Activated T-cell treated with anti-CD3 and anti-CD28 coated beads for 24 hours (primary cell): Measurements from ENCODE around the gene KCNK6.

ENCODE experiments used
- DNase-seq: peaks from one replicate; pipeline ENCODE4 v3.0.0-alpha.2; 2020; ENCODE audit warnings: low read depth

Gene KCNK6

GRCh38 chr19:38298821-38299680 lies 20.6 kb upstream of the KCNK6 start:
- no peak for DNase-seq

GRCh38 chr19:38303517-38304351 lies 15.9 kb upstream of the KCNK6 start, which contains the start of gene C19orf33:
Gene C19orf33 (plus strand): TSS chr19:38304251. CDS start chr19:38304262, 11 bp downstream.
- no peak for DNase-seq

DNA sequence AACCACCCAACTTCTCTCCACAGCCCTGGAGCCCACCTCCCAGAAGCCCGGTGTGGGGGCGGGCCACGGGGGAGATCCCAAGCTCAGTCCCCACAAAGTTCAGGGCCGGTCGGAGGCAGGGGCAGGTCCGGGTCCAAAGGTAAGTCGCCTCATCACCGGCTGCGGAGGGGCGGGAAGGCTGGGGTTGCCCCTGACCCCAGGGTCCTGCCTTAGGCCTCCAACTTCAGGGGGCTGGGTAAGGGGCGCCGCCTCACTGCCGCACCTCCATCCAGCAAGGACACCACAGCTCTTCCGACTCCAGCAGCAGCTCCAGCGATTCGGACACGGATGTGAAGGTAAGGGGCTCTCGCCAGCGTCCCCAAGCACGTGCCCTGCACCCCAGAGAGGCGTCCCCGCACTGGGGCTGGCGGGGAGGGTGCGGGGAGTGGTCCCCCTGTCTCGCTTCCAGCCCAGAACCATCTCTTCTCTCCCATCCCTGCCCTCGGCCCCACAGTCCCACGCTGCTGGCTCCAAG lies 15.2 kb upstream of the KCNK6 start:
- no peak for DNase-seq

DNA sequence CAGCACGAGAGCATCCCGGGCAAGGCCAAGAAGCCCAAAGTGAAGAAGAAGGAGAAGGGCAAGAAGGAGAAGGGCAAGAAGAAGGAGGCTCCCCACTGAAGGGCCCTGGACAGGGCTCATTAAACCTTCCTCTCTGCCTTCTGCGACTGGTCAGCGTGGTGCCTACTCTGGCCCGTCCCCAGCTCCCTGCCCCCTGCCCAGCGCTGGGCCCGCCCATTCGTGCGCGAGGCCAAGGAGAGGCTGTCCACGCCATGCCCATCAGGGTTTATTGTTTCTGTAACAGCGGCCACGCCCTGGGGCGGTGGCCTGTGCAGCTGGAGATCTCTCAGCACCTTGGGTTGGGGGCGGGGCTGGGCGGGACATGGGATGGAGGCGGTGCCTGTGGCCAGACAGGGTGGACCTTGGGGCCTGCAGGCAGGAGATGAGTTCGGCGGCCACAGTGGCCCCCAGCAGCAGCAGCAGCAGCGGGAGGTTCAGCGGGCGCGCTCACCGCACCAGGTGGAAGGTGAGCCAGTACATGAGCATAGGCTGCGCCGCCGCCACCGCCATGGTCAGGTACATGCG lies 14.7 kb upstream of the KCNK6 start:
- DNase-seq: no peak

DNA sequence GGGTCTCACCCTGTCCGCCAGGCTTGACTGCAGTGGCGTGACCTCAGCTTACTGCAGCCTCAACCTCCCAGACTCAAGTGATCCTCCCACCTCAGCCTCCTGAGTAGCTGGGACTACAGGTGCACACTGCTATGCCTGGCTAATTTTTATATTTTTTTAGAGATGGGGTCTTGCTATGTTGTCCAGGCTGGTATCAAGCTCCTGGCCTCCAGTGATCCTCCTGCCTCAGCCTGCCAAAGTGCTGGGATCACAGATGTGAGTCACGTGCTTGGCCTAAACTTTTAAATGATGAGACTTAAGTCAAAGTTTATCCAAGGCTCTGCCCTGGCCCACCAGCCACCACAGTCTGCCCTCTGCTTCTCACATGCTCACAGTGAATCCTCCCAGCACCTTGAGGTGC lies 13.4 kb upstream of the KCNK6 start:
- no peak for DNase-seq

GRCh38 chr19:38307076-38307475 lies 12.6 kb upstream of the KCNK6 start:
- DNase-seq: no peak

- no peak for DNase-seq
Measured at GRCh38 chr19:38307597-38307996, 12.0 kb upstream of the KCNK6 start.

DNA sequence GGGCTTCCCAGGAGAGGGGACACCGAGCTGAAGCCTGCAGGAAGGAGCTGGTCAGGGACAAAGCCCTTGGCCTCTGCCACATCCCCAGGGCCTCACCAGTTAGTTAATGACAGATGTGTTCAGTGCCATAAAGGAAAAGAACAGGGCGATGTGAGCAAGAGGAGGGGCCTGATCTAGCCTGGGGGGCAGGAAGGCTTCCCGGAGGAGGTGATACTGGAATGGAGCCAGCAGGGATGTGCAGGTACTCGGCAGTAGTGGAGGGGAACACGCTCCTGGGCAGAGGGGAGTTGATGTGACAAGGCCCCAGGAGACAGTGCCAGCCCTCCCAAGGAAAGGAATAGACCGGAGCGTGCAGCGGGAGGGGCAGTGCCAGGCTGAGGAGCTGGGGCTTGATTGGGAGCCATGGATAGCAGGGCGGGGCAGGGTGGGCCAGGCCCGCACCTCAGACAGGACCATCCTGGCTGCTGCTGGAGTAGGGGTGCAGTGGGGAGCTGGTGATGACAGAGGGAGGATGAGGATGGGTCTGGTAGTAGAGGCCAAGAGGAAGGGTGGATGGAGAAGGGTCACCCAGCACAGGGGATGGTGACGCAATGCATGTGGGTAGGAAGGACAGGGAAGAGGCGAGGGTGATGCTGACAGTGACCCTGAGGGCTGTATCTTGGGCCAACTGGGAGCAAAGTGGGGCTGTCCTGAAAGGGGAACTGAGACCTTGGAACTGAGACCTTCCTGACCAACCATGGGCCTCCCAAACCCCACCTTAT lies 11.5 kb upstream of the KCNK6 start:
- no peak for DNase-seq

- DNase-seq: no peak
Measured at GRCh38 chr19:38308926-38309614, 10.6 kb upstream of the KCNK6 start.

GRCh38 chr19:38309615-38310278 lies 9.9 kb upstream of the KCNK6 start:
- no peak for DNase-seq

DNA sequence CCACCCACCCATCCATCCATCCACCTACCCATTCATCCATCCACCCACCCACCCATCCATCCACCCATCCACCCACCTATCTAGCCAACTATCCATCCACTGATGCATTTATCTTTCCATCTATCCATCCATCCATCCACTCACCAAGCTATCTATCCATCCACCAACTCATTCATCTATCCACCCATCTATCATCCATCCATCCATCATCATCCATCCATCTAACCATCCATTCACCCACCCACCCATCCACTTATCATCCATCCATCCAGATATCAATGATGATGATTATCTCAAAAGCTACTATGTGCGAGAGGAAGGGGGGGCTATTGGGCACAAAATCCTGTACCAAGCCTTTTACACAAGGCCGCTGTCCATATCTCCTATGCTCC lies 9.4 kb upstream of the KCNK6 start:
- no peak for DNase-seq

DNA sequence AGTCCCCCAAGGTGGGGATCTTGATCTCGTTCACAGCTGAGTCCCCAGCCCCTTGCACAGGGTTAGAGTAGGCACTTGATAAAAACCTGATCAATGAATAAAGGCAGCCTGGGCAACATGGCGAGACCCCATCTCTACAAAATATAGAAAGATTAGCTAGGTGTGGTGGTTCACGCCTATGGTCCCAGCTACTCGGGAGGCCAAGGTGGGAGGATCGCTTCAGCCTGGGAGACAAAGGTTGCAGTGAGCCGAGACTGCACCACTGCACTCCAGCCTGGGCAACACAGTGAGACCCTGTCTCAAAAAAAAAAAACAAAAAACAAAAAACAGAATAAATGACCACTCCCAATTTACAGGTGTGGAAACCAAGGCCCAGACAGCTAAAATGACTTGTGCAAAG lies 8.7 kb upstream of the KCNK6 start:
- DNase-seq: no peak

GRCh38 chr19:38315657-38316476 lies 3.8 kb upstream of the KCNK6 start, which contains the start of gene YIF1B:
Gene YIF1B (minus strand): TSS chr19:38315947. CDS start chr19:38315917, 30 bp downstream.
- DNase-seq: peak; percentile 96

- DNase-seq: no peak
Measured at GRCh38 chr19:38316477-38317067, 3.1 kb upstream of the KCNK6 start.

DNA sequence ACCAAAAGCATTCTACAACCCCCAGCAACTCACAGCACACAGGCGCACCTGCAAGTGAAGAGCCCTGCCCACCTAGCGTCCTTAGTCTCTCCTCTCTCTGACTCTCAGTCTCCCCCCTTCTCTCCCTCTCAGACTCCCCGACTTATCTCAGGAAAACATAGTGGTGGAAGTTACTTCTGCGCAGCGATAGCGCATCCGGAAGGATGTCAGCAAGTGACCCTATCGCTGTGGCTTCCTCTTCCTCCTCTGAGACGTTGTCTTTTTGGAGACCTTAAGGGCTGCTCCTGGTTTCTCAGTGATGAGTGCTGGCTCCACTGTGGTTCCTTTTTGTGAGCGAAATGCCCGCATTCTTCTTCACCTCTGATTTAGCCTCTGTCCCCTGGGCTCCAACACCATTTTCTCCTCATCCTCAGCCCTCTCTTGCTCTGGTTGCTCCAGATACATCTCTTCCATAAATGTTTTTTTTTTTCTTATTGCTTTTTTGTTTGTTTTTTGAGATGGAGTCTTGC lies 2.5 kb upstream of the KCNK6 start:
- DNase-seq: peak; percentile 18

- DNase-seq: no peak
Measured at GRCh38 chr19:38318660-38319059, 985 bp upstream of the KCNK6 start.

GRCh38 chr19:38320969-38321339 lies 1.3 kb downstream of the KCNK6 start:
- DNase-seq: no peak

GRCh38 chr19:38321646-38322196 lies 2.1 kb downstream of the KCNK6 start:
- DNase-seq: no peak

- DNase-seq: no peak
Measured at GRCh38 chr19:38323291-38323690, 3.6 kb downstream of the KCNK6 start.
